ENCODE results near the gene PTPRG. TPM values are rescaled to one million over a fixed set of nuclear protein-coding genes. Genes with fewer than 3 reads are reported as not detected.
"Not testable (repeated sequence)": the region's sequence is repeated elsewhere in the genome, so short reads cannot be mapped to it uniquely, and the experiment has no call there.

The PTPRG gene
- total RNA-seq, 6 experiments from 2014 or later, result 29.4 to 34.7 (median 32.7) TPM

DNA sequence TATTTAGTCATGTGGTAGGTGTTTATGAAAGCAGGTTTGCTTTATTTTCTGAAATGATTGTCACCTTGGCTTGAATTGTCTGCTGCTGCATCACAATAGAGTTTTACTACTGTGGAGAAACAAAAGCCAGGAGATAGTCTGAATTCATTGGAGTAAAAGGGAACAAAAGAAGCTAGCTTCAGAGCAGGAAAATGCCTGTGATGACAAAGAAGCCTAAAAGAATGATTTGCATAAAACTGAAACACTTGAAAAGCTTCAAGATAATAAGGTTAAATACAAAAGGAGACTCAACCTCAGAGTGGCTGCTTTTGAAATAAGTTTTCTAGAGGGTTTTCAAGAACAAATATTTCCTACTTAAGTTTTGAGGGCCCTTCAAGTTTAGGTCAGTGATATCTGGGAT, 138.3 kb downstream of the PTPRG start:
- Mint-ChIP-seq H3K4me1 (ENCODE audit: low read depth) (no peaks in the 10 kb centered on the region), H3K27me3 (ENCODE audit: insufficient read depth) (no peaks in the 10 kb centered on the region), H3K4me3 (no peak overlapping the region), H3K27ac (no peak overlapping the region), H3K9me3 (no peaks in the 10 kb centered on the region), H3K36me3 (ENCODE audit: low read depth) (no peaks in the 10 kb centered on the region)
- TF ChIP-seq, protein P1, sequence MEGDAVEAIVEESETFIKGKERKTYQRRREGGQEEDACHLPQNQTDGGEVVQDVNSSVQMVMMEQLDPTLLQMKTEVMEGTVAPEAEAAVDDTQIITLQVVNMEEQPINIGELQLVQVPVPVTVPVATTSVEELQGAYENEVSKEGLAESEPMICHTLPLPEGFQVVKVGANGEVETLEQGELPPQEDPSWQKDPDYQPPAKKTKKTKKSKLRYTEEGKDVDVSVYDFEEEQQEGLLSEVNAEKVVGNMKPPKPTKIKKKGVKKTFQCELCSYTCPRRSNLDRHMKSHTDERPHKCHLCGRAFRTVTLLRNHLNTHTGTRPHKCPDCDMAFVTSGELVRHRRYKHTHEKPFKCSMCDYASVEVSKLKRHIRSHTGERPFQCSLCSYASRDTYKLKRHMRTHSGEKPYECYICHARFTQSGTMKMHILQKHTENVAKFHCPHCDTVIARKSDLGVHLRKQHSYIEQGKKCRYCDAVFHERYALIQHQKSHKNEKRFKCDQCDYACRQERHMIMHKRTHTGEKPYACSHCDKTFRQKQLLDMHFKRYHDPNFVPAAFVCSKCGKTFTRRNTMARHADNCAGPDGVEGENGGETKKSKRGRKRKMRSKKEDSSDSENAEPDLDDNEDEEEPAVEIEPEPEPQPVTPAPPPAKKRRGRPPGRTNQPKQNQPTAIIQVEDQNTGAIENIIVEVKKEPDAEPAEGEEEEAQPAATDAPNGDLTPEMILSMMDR (IDR thresholded peaks at IDR 0.05), result no peak
- no peak for DNase-seq

DNA sequence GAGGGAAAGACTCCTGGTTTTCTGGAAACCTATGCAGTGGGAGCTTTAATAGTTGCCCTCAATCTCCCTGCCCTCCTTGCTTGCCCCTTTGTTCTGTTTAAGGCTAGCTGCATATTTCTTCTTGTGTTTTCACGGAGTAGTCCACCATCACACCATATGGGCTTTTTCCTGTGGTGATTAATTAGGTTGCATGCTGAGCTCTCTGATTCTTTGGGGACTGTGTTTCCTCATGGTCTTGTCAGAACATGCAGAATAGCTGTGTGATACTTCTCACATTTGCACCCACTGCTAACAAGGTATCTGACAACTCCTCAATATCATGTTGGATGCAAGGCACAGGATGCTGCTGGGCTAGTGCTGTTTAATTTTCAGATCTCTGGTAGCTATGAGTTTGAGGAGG, 139.6 kb downstream of the PTPRG start:
- DNase-seq, result no peak
- Mint-ChIP-seq H3K27ac (no peak overlapping the region), H3K4me1 (ENCODE audit: low read depth) (no peaks in the 10 kb centered on the region), H3K9me3 (no peaks in the 10 kb centered on the region), H3K36me3 (ENCODE audit: low read depth) (no peaks in the 10 kb centered on the region), H3K27me3 (ENCODE audit: insufficient read depth) (no peaks in the 10 kb centered on the region), H3K4me3 (no peak overlapping the region)
- TF ChIP-seq, protein P1 (IDR thresholded peaks at IDR 0.05), result no peak

DNA sequence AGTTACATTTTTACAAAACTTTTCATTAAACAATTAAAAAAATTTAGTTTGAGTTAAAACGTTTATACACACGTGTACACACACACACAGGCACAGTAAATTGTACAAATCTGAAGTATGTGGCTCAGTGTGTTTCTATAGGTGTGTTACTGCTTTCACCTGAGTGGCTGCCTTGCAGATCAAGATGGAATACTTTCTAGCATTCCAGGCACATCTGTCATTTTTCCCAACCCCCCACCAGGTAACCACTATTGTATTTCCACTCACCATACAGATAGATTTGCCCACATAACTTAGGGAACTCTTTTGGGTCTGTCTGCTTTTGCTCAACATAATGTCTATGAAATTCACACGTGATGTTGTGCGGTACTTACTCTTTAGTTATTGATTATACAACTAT, 141.1 kb downstream of the PTPRG start:
- Mint-ChIP-seq H3K4me1 (ENCODE audit: low read depth) (peaks cover 5% of the 10 kb centered on the region; the same call in 1 of the 2 replicates), H3K27me3 (ENCODE audit: insufficient read depth) (no peaks in the 10 kb centered on the region), H3K36me3 (ENCODE audit: low read depth) (no peaks in the 10 kb centered on the region), H3K9me3 (no peaks in the 10 kb centered on the region), H3K4me3 (no peak overlapping the region), H3K27ac (no peak overlapping the region)
- DNase-seq, result no peak
- TF ChIP-seq, protein P1 (IDR thresholded peaks at IDR 0.05), result no peak

DNA sequence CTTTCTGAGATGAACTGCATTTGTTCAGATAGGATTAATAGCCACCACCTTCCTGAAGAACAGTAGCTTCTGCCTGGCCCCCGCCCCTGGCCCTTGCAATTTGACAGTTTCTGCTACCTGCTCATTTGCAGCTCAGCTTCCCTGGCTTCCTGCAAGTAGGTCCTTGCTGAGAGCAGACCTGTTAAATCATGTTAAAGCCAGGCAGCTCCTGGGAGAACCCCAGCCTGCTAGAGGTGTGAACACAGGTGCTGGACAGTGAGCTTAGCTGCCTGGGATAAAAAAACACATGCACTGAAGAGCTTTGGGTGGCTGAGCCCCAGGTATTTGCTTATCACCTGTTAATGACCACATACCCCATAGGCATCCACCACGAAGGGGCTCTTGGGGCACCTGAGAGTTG, 143.4 kb downstream of the PTPRG start:
- Mint-ChIP-seq H3K4me1 (ENCODE audit: low read depth) (peaks cover 18% of the 10 kb centered on the region), H3K4me3 (no peak overlapping the region), H3K27ac (no peak overlapping the region), H3K9me3 (no peaks in the 10 kb centered on the region), H3K36me3 (ENCODE audit: low read depth) (no peaks in the 10 kb centered on the region), H3K27me3 (ENCODE audit: insufficient read depth) (no peaks in the 10 kb centered on the region)
- TF ChIP-seq, protein P1 (IDR thresholded peaks at IDR 0.05), result no peak
- no peak for DNase-seq

DNA sequence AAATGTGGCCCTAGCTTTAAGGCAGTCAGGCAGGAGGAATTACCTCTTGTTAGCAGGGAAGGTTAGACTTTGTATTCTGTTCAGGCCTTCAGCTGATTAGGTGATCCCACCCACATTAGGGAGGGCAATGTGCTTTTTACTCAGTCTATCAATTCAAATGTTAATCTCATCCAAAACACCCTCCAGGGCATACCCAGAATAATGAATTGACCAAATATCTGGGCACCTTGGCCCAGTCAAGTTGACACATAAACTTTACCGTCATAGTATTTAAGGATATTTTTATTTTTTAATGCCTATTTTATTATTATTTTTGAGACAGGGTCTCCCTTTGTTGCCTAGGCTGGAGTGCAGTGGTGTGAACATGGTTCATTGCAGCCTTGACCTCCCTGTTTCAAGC, 146.1 kb downstream of the PTPRG start:
- TF ChIP-seq, protein P1 (IDR thresholded peaks at IDR 0.05), result no peak
- no peaks in the 10 kb centered on the region for H3K27me3 Mint-ChIP-seq (ENCODE audit: insufficient read depth)
- H3K4me3 Mint-ChIP-seq, result no peak overlapping the region
- H3K4me1 Mint-ChIP-seq (ENCODE audit: low read depth), result peaks cover 22% of the 10 kb centered on the region
- DNase-seq, result no peak
- H3K27ac Mint-ChIP-seq, result peak overlapping the region; percentile 29; the same call in 1 of the 2 replicates
- H3K9me3 Mint-ChIP-seq, result no peaks in the 10 kb centered on the region; the same call in 1 of the 2 replicates
- no peaks in the 10 kb centered on the region; the same call in 1 of the 2 replicates for H3K36me3 Mint-ChIP-seq (ENCODE audit: low read depth)

DNA sequence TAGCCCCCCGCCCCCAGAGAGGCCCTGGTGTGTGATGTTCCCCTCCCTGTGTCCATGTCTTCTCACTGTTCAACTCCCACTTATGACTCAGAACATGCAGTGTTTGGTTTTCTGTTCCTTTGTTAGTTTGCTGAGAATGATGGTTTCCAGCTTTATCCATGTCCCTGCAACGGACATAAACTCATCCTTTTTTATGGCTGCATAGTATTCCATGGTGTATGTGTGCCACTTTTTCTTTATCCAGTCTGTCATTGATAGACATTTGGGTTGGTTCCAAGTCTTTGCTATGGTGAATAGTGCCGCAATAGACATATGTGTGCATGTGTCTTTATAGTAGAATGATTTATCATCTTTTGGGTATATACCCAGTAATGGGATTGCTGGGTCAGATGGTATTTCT, 149.5 kb downstream of the PTPRG start:
- not testable (repeated sequence) for DNase-seq; H3K4me3 Mint-ChIP-seq; H3K27me3 Mint-ChIP-seq (ENCODE audit: insufficient read depth); H3K36me3 Mint-ChIP-seq (ENCODE audit: low read depth); H3K27ac Mint-ChIP-seq; H3K9me3 Mint-ChIP-seq
- peaks cover 22% of the 10 kb centered on the region for H3K4me1 Mint-ChIP-seq (ENCODE audit: low read depth)
